Measurements from ENCODE around the gene CCDC191.

Gene CCDC191

DNA sequence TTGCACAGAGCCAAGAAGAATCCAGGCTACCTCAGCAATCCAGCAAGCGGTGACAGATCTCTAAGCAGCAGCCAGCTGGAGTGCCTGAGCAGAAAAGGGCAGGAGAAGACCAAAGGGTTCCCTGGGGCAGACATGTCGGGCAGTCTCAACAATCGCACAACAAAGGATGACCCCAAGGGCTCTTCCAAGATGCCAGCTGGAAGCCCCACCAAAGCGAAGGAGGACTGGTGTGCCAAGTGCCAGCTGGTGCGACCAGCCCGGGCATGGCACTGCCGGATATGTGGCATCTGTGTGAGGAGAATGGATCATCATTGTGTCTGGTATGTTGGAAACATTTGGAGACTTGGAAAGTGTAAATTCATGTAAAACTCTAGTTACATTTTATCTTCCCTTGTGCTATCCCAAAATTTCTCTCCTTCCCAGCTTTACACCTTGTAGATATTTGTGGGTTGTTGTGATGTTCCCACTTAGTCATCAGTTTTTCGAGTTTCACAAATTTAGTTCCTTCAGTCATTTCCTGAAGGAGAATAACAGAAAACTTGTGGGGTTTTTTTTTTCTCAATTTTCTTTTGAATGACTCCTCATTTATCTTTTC is 102.1 kb downstream of the CCDC191 start:
- DNase-seq: no peak

DNA sequence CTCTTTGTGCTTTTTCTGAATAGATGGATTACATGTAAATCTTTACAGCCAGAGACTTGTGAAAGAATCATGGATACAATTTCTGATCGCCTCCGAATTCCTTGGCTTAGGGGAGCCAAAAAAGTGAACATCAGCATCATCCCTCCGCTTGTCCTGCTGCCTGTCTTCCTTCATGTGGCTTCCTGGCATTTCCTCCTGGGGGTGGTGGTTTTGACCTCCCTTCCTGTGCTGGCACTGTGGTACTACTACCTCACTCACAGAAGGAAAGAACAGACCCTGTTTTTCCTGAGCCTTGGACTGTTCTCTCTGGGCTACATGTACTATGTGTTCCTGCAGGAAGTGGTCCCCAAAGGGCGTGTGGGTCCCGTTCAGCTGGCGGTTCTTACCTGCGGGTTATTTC is 102.6 kb downstream of the CCDC191 start:
- DNase-seq: no peak

DNA sequence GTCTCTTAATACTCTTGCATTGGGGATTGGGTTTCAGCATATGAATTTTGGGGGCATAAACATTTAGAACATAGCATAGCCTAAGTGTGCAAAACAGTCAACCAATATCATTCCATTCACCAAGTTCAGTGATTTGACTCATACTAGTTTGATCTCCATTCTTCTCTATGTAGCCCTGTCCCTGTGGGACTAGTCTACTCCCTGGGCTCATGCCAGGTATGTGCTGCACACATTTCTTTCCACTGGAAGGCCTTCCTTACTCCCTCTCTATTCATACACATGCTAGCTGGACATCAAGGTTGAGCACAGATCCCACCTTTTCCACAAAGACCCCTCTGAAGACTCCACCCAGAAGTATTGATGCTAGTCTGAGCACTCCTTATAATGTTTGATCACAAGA is 103.4 kb downstream of the CCDC191 start:
- no peak for DNase-seq

DNA sequence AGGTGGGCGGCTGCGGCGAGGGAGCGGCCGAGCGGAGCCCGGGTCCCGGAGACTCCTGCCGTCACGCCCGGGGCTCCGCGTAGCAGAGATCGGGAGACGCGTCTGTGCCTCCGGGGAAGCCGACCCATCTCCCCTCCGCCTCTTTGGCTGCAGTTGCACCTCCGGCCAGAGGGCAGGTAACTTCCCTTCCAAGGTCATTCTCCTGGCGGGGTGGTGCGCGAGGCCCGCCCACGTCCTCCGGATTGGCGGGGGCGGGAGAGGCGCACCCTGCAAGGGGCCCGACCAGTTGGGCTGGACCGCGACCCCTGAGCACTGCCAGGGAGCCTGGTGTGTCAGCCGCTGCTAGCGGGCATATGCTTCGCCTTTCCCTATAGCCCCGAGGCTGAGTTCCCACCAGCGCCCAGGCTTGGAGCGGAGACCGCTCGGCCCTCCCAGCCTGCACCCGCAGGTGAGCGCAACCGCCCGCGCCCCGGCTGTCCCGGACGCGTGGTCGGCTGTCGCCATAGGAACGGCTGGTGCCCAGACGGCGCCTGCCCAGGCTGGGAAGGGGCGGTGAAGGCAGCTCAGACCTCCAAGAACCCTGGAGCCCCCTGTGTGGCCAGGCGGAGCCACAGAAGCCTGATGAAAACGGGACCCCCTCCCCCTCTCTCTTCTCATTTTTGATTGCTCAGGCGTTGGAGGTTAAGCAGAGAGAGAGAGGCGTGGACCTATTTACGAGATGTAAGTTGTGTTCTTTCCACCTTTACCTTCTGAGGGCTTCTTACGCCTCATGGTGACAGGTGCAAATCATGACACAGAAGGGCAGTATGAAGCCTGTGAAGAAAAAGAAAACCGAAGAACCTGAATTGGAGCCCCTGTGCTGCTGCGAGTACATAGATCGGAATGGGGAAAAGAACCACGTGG is 108.1 kb downstream of the CCDC191 start:
- DNase-seq: no peak

DNA sequence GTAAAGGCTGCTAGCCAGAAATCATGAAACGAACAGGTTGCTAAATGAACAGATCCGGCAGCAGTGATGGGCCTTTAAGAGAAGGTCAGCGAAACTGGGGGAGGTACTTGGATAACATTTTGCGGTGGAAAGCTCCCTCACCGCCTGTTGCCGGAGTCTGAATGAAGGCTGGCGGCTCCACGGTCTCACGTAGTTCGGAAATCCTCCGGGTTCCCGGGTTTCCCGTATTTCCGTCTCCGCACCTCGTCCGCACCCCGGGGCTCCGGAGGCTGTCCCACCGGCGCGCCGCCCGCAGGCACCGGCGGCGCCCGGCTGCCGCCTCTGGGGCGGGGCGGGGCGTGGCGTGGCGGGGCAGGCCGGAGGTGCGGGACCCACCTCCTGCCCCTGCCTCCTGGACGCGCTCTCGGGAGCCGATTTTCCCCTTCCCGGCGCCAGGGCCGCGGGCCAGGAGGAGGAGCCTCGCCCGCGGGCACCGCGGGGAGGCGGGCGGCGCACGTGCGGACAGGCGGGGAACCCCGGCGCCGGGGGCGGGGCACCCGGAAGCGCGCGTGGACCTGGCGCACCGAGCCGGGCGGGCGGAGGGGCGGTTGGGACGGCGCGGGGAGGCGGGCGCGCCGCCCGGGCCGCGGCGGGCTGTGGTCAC is 108.8 kb downstream of the CCDC191 start, which contains the start of gene ZDHHC23:
Gene ZDHHC23 (plus strand): TSS at position 642 of the 643 bp plus-strand sequence. CDS start 790 bp downstream, outside the sequence.
- DNase-seq: peak; percentile 43

DNA sequence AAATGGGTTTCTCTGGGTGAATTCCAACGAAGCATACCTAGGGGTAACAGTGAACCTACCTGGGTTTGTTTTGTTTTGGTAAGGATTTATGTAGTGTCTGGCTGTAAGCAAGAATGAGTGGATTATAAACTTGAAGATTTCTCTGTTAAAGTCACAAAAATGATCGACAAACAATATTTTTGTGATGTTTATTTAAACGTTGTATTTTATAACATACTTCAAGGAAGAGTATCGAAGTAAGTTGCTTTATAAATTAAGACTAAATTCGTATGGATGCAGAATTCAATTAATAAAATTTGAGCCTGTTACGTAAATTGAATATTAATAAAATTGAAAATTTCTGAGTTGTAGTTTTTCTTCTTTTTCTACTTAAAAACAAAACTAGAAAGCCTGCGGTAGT is 109.5 kb downstream of the CCDC191 start:
- DNase-seq: no peak

DNA sequence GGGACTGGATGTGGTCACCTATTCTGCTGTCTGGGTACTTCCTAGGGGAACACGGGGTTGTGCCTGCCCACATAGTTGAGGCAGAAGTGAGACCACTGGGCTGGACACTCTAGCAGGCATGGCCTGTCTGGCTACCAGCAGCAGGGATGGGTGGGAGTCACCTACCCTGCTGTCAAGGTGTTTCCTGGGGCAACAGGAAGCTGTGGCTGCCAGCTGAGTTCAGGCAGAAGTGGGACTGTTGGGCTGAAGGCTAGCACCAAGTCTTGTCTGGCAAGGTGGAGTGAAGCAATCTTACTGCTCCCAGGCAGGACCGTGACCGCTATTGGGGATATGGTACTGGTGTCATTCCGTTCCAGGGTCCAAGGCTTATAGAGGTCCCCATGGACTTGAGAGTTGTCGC is 128.8 kb downstream of the CCDC191 start:
- DNase-seq: no peak

DNA sequence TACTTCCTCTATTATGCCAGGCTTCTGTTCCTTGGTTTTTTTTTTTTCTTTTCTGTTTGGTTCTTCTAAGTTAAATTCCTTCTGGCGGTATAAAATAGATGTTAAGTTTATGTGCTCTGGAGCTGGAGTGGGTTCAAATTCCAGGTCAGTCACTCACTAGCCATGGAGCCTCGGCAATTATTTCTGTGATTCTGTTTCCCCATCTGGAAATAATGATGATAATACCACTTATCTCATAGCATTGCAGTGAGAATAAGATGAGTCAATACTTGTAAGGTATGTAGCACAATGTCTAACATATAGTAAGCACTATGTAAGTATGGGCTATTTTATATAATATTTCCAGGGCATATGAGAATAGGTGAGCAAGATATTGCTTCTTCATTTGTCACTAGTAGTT is 141.7 kb downstream of the CCDC191 start:
- DNase-seq: no peak
